Measurements from ENCODE around the gene LRP6.

DNA sequence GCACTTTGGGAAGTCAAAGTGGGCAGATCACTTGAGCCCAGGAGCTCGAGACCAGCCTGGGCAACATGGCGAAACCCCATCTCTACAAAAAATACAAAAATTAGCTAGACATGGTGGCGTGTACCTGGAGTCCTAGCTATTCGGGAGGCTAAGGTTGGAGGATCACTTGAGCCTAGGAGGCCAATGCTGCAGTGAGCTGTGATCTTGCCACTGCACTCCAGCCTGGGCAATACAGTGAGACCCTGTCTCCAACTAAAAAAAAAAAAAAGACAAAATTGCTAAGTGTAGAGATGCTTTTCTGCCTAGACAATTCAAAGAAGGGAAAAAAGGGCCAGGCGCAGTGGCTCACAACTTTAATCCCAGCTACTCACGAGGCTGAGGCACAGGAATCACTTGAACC is 3.4 kb upstream of the LRP6 start:
- TF ChIP-seq FOXK2 (IDR thresholded peaks at IDR 0.05) (no peak), LEF1 (IDR thresholded peaks at IDR 0.05; ENCODE audit: borderline replicate concordance) (no peak), SP1 (IDR thresholded peaks at IDR 0.05) (no peak), CTBP1 (IDR thresholded peaks at IDR 0.05; ENCODE audit: borderline replicate concordance) (no peak), ZNF384 (IDR thresholded peaks at IDR 0.05) (no peak), FOXM1 (IDR thresholded peaks at IDR 0.05; ENCODE audit: borderline replicate concordance) (no peak), ELF4 (IDR thresholded peaks at IDR 0.05) (no peak), FOXA1 (IDR thresholded peaks at IDR 0.05) (no peak), ARNT (IDR thresholded peaks at IDR 0.05) (no peak), L3MBTL2 (conservative IDR thresholded peaks at IDR 0.05) (no peak), NFRKB (IDR thresholded peaks at IDR 0.05) (no peak), TARDBP (IDR thresholded peaks at IDR 0.05) (no peak), BHLHE40 (IDR thresholded peaks at IDR 0.05; ENCODE audit: borderline replicate concordance) (no peak), SUZ12 (IDR thresholded peaks at IDR 0.05) (no peak)

Data from HEK293T (cell line).